HepG2 (cell line): ENCODE data around the gene OSGIN1. TPM values are rescaled to one million over a fixed set of nuclear protein-coding genes. Genes with fewer than 3 reads are reported as not detected.

ENCODE experiments used
- EEA1 ChIP-seq: sonication (generic); formaldehyde crosslinking; IDR thresholded peaks from 2 replicates; pipeline ENCODE4 v1.5.1; 2020; ENCODE audit warnings: mild to moderate bottlenecking, missing genetic modification reagents, borderline replicate concordance
- ELF1 ChIP-seq: sonication (generic); formaldehyde crosslinking; IDR thresholded peaks from 2 replicates; pipeline ENCODE4 v1.4.0; 2020; ENCODE audit warnings: missing genetic modification reagents
- MAZ ChIP-seq, 2 experiments: sonication (generic) in 1 of 2; formaldehyde crosslinking in 1 of 2; IDR thresholded peaks; 2 replicates each; pipeline versions ENCODE4 v1.5.0 to v1.6.1; 2012 to 2020; ENCODE audit warnings: low read depth in 2 of 2, mild to moderate bottlenecking in 2 of 2, borderline replicate concordance in 1 of 2, improper control_type of control experiment in 1 of 2, low read length in 1 of 2, missing genetic modification reagents in 1 of 2, moderate library complexity in 1 of 2
- NFIC ChIP-seq: IDR thresholded peaks from 2 replicates; pipeline ENCODE4 v1.6.1; 2012; ENCODE audit warnings: mild to moderate bottlenecking, low read length, inconsistent platforms
- PHF20 ChIP-seq: sonication (generic); formaldehyde crosslinking; IDR thresholded peaks from 2 replicates; pipeline ENCODE4 v1.5.0; 2020; ENCODE audit warnings: mild to moderate bottlenecking, missing genetic modification reagents
- SCMH1 ChIP-seq: sonication (generic); formaldehyde crosslinking; IDR thresholded peaks from 2 replicates; pipeline ENCODE4 v1.9.0; 2021; ENCODE audit warnings: missing genetic modification reagents, mild to moderate bottlenecking, borderline replicate concordance
- SRF ChIP-seq: IDR thresholded peaks from 2 replicates; pipeline ENCODE4 v1.6.1; 2011; ENCODE audit warnings: mild to moderate bottlenecking, low read depth, low read length, moderate library complexity
- TARDBP ChIP-seq: sonication (generic); formaldehyde crosslinking; IDR thresholded peaks from 2 replicates; pipeline ENCODE4 v1.8.0; 2022; ENCODE audit warnings: mild to moderate bottlenecking, missing genetic modification reagents
- YEATS2 ChIP-seq: sonication (generic); formaldehyde crosslinking; IDR thresholded peaks from 2 replicates; pipeline ENCODE4 v1.4.0; 2020; ENCODE audit warnings: missing genetic modification reagents, borderline replicate concordance
- ZNF292 ChIP-seq: sonication (generic); formaldehyde crosslinking; IDR thresholded peaks from 2 replicates; pipeline ENCODE4 v1.8.1; 2022; ENCODE audit warnings: mild to moderate bottlenecking, low read depth, missing genetic modification reagents, borderline replicate concordance
- ZNF556 ChIP-seq: sonication (generic); formaldehyde crosslinking; IDR thresholded peaks from 2 replicates; pipeline ENCODE4 v1.4.0; 2020; ENCODE audit warnings: mild to moderate bottlenecking, missing genetic modification reagents, borderline replicate concordance
- ZNF589 ChIP-seq: sonication (generic); formaldehyde crosslinking; conservative IDR thresholded peaks from 2 replicates; pipeline ENCODE4 v1.8.0; 2022; ENCODE audit warnings: mild to moderate bottlenecking, moderate library complexity, missing genetic modification reagents
- ZNF629 ChIP-seq: sonication (generic); formaldehyde crosslinking; conservative IDR thresholded peaks from 2 replicates; pipeline ENCODE4 v1.5.0; 2020; ENCODE audit warnings: missing genetic modification reagents
- ZNF713 ChIP-seq: sonication (generic); formaldehyde crosslinking; IDR thresholded peaks from 2 replicates; pipeline ENCODE4 v1.4.0; 2020; ENCODE audit warnings: mild to moderate bottlenecking, missing genetic modification reagents
- ZNF839 ChIP-seq: sonication (generic); formaldehyde crosslinking; IDR thresholded peaks from 2 replicates; pipeline ENCODE4 v1.4.0; 2020; ENCODE audit warnings: missing genetic modification reagents, mild to moderate bottlenecking, borderline replicate concordance
- polyA plus RNA-seq, 8 experiments: library from polyadenylated mRNA; depleted of rRNA in 3 of 8; stranded (reverse) in 7 of 8; unstranded in 1 of 8; fragments of >200 nt; fragmentation: Illumina TruSeq in 4 of 8; extraction: Trizol in 4 of 8; gene quantifications; 2 replicates each; pipeline versions ENCODE4 v1.2.1 to v1.2.3, GENCODE V29; 2011 to 2016; ENCODE audit warnings: low read depth in 4 of 8, missing spikeins in 1 of 8, mixed read lengths in 1 of 8; ENCODE audit not compliant: insufficient read depth in 1 of 8
- total RNA-seq, 5 experiments: library from RNA; depleted of rRNA; stranded (reverse); fragments of >200 nt; fragmentation: Illumina TruSeq; extraction: Trizol; gene quantifications; 2 replicates each; pipeline ENCODE4 v1.2.3, GENCODE V29; 2016; ENCODE audit warnings: low read depth in 1 of 5
- TF ChIP-seq, protein P1 (sequence below): sonication (generic); formaldehyde crosslinking; IDR thresholded peaks from 2 replicates; pipeline ENCODE4 v1.5.1; 2020; ENCODE audit warnings: mild to moderate bottlenecking, missing genetic modification reagents, moderate library complexity
- TF ChIP-seq, protein P2 (sequence below): sonication (generic); formaldehyde crosslinking; IDR thresholded peaks from 2 replicates; pipeline ENCODE4 v1.4.0; 2020; ENCODE audit warnings: missing genetic modification reagents
- TF ChIP-seq, protein P3 (sequence below): sonication (generic); formaldehyde crosslinking; IDR thresholded peaks from 2 replicates; pipeline ENCODE4 v1.4.0; 2020; ENCODE audit warnings: mild to moderate bottlenecking, missing genetic modification reagents
- TF ChIP-seq, protein P4 (sequence below): sonication (generic); formaldehyde crosslinking; IDR thresholded peaks from 2 replicates; pipeline ENCODE4 v1.4.0; 2020; ENCODE audit warnings: low read depth, mild to moderate bottlenecking, missing genetic modification reagents
- TF ChIP-seq, protein P5 (sequence below): fragments of 450-650 bp; IDR thresholded peaks from 2 replicates; pipeline ENCODE4 v1.6.1; 2016

OSGIN1 gene
- total and polyA plus RNA-seq, 2 of the 13 experiments (the other 11 are each of a cell fraction or from before 2014, with no cell fraction given) = 20.5 to 27.1 TPM

- no peak for TF ChIP-seq ZNF629 (CRISPR knock-in tag)
- no peak for TF ChIP-seq ELF1
- no peak for TF ChIP-seq PHF20 (CRISPR knock-in tag)
- no peak for TF ChIP-seq ZNF589
- TF ChIP-seq NFIC = no peak
- TF ChIP-seq ZNF713 (CRISPR knock-in tag) = 0 out of 2 replicates have a peak, but pooled peaks have one; percentile 25
- TF ChIP-seq MAZ (IDR thresholded peaks at IDR 0.05; ENCODE audit: borderline replicate concordance, low read depth, low read length) = peak; percentile 62; the same call in 1 of the 2 replicates
- TF ChIP-seq MAZ (CRISPR knock-in tag; IDR thresholded peaks at IDR 0.05; ENCODE audit: low read depth) = no peak
- TF ChIP-seq SCMH1 (CRISPR knock-in tag) = no peak
- TF ChIP-seq, protein P1, sequence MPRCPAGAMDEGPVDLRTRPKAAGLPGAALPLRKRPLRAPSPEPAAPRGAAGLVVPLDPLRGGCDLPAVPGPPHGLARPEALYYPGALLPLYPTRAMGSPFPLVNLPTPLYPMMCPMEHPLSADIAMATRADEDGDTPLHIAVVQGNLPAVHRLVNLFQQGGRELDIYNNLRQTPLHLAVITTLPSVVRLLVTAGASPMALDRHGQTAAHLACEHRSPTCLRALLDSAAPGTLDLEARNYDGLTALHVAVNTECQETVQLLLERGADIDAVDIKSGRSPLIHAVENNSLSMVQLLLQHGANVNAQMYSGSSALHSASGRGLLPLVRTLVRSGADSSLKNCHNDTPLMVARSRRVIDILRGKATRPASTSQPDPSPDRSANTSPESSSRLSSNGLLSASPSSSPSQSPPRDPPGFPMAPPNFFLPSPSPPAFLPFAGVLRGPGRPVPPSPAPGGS (CRISPR knock-in tag) = no peak
- TF ChIP-seq TARDBP (CRISPR knock-in tag) = no peak
- TF ChIP-seq, protein P2, sequence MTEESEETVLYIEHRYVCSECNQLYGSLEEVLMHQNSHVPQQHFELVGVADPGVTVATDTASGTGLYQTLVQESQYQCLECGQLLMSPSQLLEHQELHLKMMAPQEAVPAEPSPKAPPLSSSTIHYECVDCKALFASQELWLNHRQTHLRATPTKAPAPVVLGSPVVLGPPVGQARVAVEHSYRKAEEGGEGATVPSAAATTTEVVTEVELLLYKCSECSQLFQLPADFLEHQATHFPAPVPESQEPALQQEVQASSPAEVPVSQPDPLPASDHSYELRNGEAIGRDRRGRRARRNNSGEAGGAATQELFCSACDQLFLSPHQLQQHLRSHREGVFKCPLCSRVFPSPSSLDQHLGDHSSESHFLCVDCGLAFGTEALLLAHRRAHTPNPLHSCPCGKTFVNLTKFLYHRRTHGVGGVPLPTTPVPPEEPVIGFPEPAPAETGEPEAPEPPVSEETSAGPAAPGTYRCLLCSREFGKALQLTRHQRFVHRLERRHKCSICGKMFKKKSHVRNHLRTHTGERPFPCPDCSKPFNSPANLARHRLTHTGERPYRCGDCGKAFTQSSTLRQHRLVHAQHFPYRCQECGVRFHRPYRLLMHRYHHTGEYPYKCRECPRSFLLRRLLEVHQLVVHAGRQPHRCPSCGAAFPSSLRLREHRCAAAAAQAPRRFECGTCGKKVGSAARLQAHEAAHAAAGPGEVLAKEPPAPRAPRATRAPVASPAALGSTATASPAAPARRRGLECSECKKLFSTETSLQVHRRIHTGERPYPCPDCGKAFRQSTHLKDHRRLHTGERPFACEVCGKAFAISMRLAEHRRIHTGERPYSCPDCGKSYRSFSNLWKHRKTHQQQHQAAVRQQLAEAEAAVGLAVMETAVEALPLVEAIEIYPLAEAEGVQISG (CRISPR knock-in tag) = no peak; the same call in 1 of the 2 replicates
- TF ChIP-seq YEATS2 (CRISPR knock-in tag) = peak; percentile 42; the same call in 1 of the 2 replicates
- TF ChIP-seq ZNF292 (CRISPR knock-in tag) = no peak
- TF ChIP-seq, protein P3, sequence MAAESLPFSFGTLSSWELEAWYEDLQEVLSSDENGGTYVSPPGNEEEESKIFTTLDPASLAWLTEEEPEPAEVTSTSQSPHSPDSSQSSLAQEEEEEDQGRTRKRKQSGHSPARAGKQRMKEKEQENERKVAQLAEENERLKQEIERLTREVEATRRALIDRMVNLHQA (CRISPR knock-in tag) = no peak
- TF ChIP-seq, protein P4, sequence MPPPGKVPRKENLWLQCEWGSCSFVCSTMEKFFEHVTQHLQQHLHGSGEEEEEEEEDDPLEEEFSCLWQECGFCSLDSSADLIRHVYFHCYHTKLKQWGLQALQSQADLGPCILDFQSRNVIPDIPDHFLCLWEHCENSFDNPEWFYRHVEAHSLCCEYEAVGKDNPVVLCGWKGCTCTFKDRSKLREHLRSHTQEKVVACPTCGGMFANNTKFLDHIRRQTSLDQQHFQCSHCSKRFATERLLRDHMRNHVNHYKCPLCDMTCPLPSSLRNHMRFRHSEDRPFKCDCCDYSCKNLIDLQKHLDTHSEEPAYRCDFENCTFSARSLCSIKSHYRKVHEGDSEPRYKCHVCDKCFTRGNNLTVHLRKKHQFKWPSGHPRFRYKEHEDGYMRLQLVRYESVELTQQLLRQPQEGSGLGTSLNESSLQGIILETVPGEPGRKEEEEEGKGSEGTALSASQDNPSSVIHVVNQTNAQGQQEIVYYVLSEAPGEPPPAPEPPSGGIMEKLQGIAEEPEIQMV (CRISPR knock-in tag) = 0 out of 2 replicates have a peak, but pooled peaks have one; percentile 20
- TF ChIP-seq ZNF839 (CRISPR knock-in tag) = no peak
- TF ChIP-seq SRF = no peak
- TF ChIP-seq, protein P5, sequence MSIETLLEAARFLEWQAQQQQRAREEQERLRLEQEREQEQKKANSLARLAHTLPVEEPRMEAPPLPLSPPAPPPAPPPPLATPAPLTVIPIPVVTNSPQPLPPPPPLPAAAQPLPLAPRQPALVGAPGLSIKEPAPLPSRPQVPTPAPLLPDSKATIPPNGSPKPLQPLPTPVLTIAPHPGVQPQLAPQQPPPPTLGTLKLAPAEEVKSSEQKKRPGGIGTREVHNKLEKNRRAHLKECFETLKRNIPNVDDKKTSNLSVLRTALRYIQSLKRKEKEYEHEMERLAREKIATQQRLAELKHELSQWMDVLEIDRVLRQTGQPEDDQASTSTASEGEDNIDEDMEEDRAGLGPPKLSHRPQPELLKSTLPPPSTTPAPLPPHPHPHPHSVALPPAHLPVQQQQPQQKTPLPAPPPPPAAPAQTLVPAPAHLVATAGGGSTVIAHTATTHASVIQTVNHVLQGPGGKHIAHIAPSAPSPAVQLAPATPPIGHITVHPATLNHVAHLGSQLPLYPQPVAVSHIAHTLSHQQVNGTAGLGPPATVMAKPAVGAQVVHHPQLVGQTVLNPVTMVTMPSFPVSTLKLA = no peak
- TF ChIP-seq ZNF556 (CRISPR knock-in tag) = no peak
- TF ChIP-seq EEA1 (CRISPR knock-in tag) = peak; percentile 10; the same call in 1 of the 2 replicates
Observed at GRCh38 chr16:83926726-83927397, 26.2 kb upstream of the OSGIN1 start (continued).
